CD4-positive, alpha-beta T cell treated with Interleukin-2 at 100 ng/mL for 4 hours (primary cell): ENCODE results near the gene CGNL1.

Experiments
- DNase-seq: peaks from one replicate; pipeline ENCODE4 v3.0.0-alpha.2; 2020; ENCODE audit warnings: low spot score

The CGNL1 gene

GRCh38 chr15:57424628-57425405, 48.5 kb downstream of the CGNL1 start:
- no peak for DNase-seq

- no peak for DNase-seq
These were observed 49.5 kb downstream of the CGNL1 start for GRCh38 chr15:57425842-57426241.

- DNase-seq: no peak
These were observed 51.1 kb downstream of the CGNL1 start for GRCh38 chr15:57427367-57427821.

- DNase-seq: no peak
These were observed 55.9 kb downstream of the CGNL1 start for GRCh38 chr15:57432141-57432741.

GRCh38 chr15:57436166-57436565, 59.9 kb downstream of the CGNL1 start:
- no peak for DNase-seq

- no peak for DNase-seq
These were observed 60.7 kb downstream of the CGNL1 start for GRCh38 chr15:57436961-57437360.

- DNase-seq: no peak
These were observed 61.3 kb downstream of the CGNL1 start for GRCh38 chr15:57437564-57437963.

- no peak for DNase-seq
These were observed 61.9 kb downstream of the CGNL1 start for GRCh38 chr15:57438166-57438565.

- no peak for DNase-seq
These were observed 63.1 kb downstream of the CGNL1 start for GRCh38 chr15:57439128-57440027.

GRCh38 chr15:57440167-57440566, 63.9 kb downstream of the CGNL1 start:
- no peak for DNase-seq

- no peak for DNase-seq
These were observed 64.5 kb downstream of the CGNL1 start for GRCh38 chr15:57440799-57441198.

GRCh38 chr15:57442335-57442734, 66.0 kb downstream of the CGNL1 start:
- no peak for DNase-seq

- no peak for DNase-seq
These were observed 67.2 kb downstream of the CGNL1 start for GRCh38 chr15:57443486-57443885.

GRCh38 chr15:57444877-57445513, 68.7 kb downstream of the CGNL1 start:
- DNase-seq: no peak

GRCh38 chr15:57445872-57446271, 69.6 kb downstream of the CGNL1 start:
- DNase-seq: no peak

GRCh38 chr15:57446393-57446792, 70.1 kb downstream of the CGNL1 start:
- DNase-seq: no peak

- DNase-seq: no peak
These were observed 75.2 kb downstream of the CGNL1 start for GRCh38 chr15:57451555-57451954.

GRCh38 chr15:57452090-57452754, 75.9 kb downstream of the CGNL1 start:
- no peak for DNase-seq

GRCh38 chr15:57455929-57456328, 79.6 kb downstream of the CGNL1 start:
- no peak for DNase-seq

GRCh38 chr15:57456559-57456958, 80.3 kb downstream of the CGNL1 start:
- no peak for DNase-seq

- DNase-seq: no peak
These were observed 81.4 kb downstream of the CGNL1 start for GRCh38 chr15:57457726-57458125.

- no peak for DNase-seq
These were observed 82.1 kb downstream of the CGNL1 start for GRCh38 chr15:57458356-57458781.
